Measurements from ENCODE around the gene TRIP13.
"Not testable (repeated sequence)": the region's sequence is repeated elsewhere in the genome, so short reads cannot be mapped to it uniquely, and the experiment has no call there.

DNA sequence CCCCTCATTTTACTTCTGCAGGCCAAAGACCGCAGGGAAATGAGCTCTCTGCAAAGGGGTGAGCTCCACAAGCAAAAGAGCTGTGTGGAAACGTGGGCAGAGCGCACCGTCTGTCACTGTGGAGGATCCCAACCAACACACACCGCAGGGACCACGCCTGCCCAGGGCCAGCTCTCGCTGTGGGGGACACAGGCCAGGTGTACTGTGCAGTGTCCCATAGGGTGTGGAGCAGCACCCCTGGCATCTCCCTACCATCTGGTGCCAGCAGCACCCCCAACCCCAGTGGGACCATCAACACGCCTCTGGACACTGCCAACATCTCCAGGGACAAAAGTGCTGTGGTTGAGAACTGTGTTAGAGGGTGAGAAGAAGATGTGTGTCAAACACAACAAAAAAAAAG is 14.0 kb upstream of the TRIP13 start:
- TF ChIP-seq EZH2 (IDR thresholded peaks at IDR 0.05; ENCODE audit: low read length, unreplicated experiment); EZH2phosphoT487 (IDR thresholded peaks at IDR 0.05; ENCODE audit: borderline replicate concordance, low read length): not testable (repeated sequence)
- TF ChIP-seq, protein P1, sequence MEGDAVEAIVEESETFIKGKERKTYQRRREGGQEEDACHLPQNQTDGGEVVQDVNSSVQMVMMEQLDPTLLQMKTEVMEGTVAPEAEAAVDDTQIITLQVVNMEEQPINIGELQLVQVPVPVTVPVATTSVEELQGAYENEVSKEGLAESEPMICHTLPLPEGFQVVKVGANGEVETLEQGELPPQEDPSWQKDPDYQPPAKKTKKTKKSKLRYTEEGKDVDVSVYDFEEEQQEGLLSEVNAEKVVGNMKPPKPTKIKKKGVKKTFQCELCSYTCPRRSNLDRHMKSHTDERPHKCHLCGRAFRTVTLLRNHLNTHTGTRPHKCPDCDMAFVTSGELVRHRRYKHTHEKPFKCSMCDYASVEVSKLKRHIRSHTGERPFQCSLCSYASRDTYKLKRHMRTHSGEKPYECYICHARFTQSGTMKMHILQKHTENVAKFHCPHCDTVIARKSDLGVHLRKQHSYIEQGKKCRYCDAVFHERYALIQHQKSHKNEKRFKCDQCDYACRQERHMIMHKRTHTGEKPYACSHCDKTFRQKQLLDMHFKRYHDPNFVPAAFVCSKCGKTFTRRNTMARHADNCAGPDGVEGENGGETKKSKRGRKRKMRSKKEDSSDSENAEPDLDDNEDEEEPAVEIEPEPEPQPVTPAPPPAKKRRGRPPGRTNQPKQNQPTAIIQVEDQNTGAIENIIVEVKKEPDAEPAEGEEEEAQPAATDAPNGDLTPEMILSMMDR (conservative IDR thresholded peaks at IDR 0.05; ENCODE audit: low read depth, low read length) = not testable (repeated sequence)

Measured in PC-3 (cell line).